A549 (cell line): ENCODE measurements around the gene COMMD4. TPM values are rescaled to one million over a fixed set of nuclear protein-coding genes. Genes with fewer than 3 reads are reported as not detected.
"Not testable (repeated sequence)": the region's sequence is repeated elsewhere in the genome, so short reads cannot be mapped to it uniquely, and the experiment has no call there.

ENCODE experiments used
- ATAC-seq, 2 experiments: fragments of 200-7000 bp in 1 of 2; fragments of >200 bp in 1 of 2; cut with Nextera tagmentation in 1 of 2; cut with Tn5 transposase in 1 of 2; 3 replicates each; pipeline versions ENCODE4 v1.8.0 to v1.9.1; 2018 to 2020; ENCODE audit warnings: mild to moderate bottlenecking in 1 of 2, moderate library complexity in 1 of 2
- CTCF ChIA-PET: fragments of 300-600 bp; sonication (Branson Sonifier 250); formaldehyde crosslinking; extraction: SDS; loops from one replicate; lab custom pipeline; 2021; ENCODE audit warnings: antibody characterized with exemption, inconsistent platforms; lab: Yijun Ruan, JAX
- POLR2A ChIA-PET: fragments of 350-600 bp; formaldehyde crosslinking; extraction: SDS; loops from one replicate; lab custom pipeline; 2021; ENCODE audit warnings: antibody characterized with exemption, inconsistent platforms; lab: Yijun Ruan, JAX
- DNase-seq, 2 experiments: peaks; one replicate each; pipeline versions ENCODE4 v3.0.0 to v3.0.0-alpha.2; 2011 to 2016; ENCODE audit warnings: low read depth in 1 of 2, low spot score in 1 of 2
- FAIRE-seq: peaks from 2 replicates; lab custom pipeline; 2011; peaks lifted over from hg19 to GRCh38; lab: Jason Lieb, UNC
- H3K27ac ChIP-seq, 2 experiments: fragments of >200 bp; sonication (Bioruptor Twin); formaldehyde crosslinking; 3 replicates each; pipeline ENCODE4 v1.5.1; 2016 to 2017
- H3K4me1 ChIP-seq: fragments of >200 bp; sonication (Bioruptor Twin); formaldehyde crosslinking; 3 replicates; pipeline ENCODE4 v1.6.1; 2016
- H3K4me2 ChIP-seq: fragments of >200 bp; sonication (Bioruptor Twin); formaldehyde crosslinking; 3 replicates; pipeline ENCODE4 v1.6.1; 2016
- H3K4me3 ChIP-seq: fragments of >200 bp; sonication (Bioruptor Twin); formaldehyde crosslinking; 3 replicates; pipeline ENCODE4 v1.5.1; 2016
- H3K9me3 ChIP-seq: fragments of >200 bp; sonication (Bioruptor Twin); formaldehyde crosslinking; 3 replicates; pipeline ENCODE4 v1.6.1; 2016
- CHD4 ChIP-seq: fragments of 200-600 bp; sonication (generic); IDR thresholded peaks from 2 replicates; pipeline ENCODE4 v1.6.1; 2016; ENCODE audit warnings: antibody characterized with exemption, mild to moderate bottlenecking, borderline replicate concordance
- EHF ChIP-seq: fragments of 250-450 bp; sonication (Bioruptor Pico); IDR thresholded peaks from 2 replicates; pipeline ENCODE4 v1.5.0; 2020; ENCODE audit warnings: mild to moderate bottlenecking
- ELK1 ChIP-seq: fragments of 150-350 bp; IDR thresholded peaks from 2 replicates; pipeline ENCODE4 v1.6.1; 2014; ENCODE audit warnings: low read depth, mild to moderate bottlenecking, low read length
- EP300 ChIP-seq, 2 experiments: fragments of >200 bp; sonication (Bioruptor Twin); formaldehyde crosslinking; IDR thresholded peaks; 2 replicates in 1 of 2; 3 replicates in 1 of 2; pipeline ENCODE4 v1.6.1; 2016 to 2017
- FOXS1 ChIP-seq: fragments of 250-450 bp; sonication (Bioruptor Pico); IDR thresholded peaks from 2 replicates; pipeline ENCODE4 v1.5.0; 2020; ENCODE audit warnings: mild to moderate bottlenecking, moderate library complexity
- HDAC2 ChIP-seq: fragments of 200-600 bp; sonication (generic); IDR thresholded peaks from 2 replicates; pipeline ENCODE4 v1.6.1; 2016
- MAZ ChIP-seq: fragments of 150-350 bp; IDR thresholded peaks from 2 replicates; pipeline ENCODE4 v1.6.1; 2014; ENCODE audit warnings: antibody characterized with exemption, low read depth, low read length, borderline replicate concordance
- MYC ChIP-seq: IDR thresholded peaks from 2 replicates; pipeline ENCODE4 v1.6.1; 2012; ENCODE audit warnings: mild to moderate bottlenecking, inconsistent platforms, low read length, improper control_type of control experiment, borderline replicate concordance
- NPAS2 ChIP-seq: fragments of 250-450 bp; sonication (Bioruptor Pico); IDR thresholded peaks from 2 replicates; pipeline ENCODE4 v1.8.0; 2022; ENCODE audit warnings: mild to moderate bottlenecking, moderate library complexity, borderline replicate concordance
- NR3C1 ChIP-seq: fragments of >200 bp; sonication (Bioruptor Twin); formaldehyde crosslinking; IDR thresholded peaks from 3 replicates; pipeline ENCODE4 v1.6.1; 2017
- POLR2A ChIP-seq: IDR thresholded peaks from 2 replicates; pipeline ENCODE4 v1.6.1; 2012; ENCODE audit warnings: mild to moderate bottlenecking, low read length
- RCOR1 ChIP-seq: fragments of 150-350 bp; IDR thresholded peaks from 2 replicates; pipeline ENCODE4 v1.6.1; 2014; ENCODE audit warnings: antibody characterized with exemption, low read length, low read depth
- RFX5 ChIP-seq: fragments of 450-650 bp; IDR thresholded peaks from 2 replicates; pipeline ENCODE4 v1.7.1; 2014; ENCODE audit warnings: antibody characterized with exemption, mild to moderate bottlenecking, moderate library complexity
- TFCP2L1 ChIP-seq: fragments of 250-450 bp; sonication (Bioruptor Pico); IDR thresholded peaks from 2 replicates; pipeline ENCODE4 v1.5.0; 2021; ENCODE audit warnings: mild to moderate bottlenecking
- ZNF302 ChIP-seq: fragments of 250-450 bp; sonication (Bioruptor Pico); IDR thresholded peaks from 2 replicates; pipeline ENCODE4 v1.9.0; 2021; ENCODE audit warnings: inconsistent platforms, mild to moderate bottlenecking, moderate library complexity
- WGBS: methylation state at CpG from one replicate; pipeline ENCODE4 v1.1.6; 2017; ENCODE audit errors: missing lambda C conversion rate; 5-methylcytosine and 5-hydroxymethylcytosine counted together
- polyA plus RNA-seq, 4 experiments: library from polyadenylated mRNA; depleted of rRNA in 3 of 4; stranded (reverse); fragments of >200 nt; fragmentation: RNase III in 1 of 4; extraction: RNeasy Plus Mini Kit Qiagen cat#74134 plus additional on column Dnase treatment in 1 of 4; gene quantifications; 2 replicates in 3 of 4; 3 replicates in 1 of 4; pipeline ENCODE4 v1.2.3, GENCODE V29; 2011 to 2017
- small RNA-seq, 6 experiments: library from RNA; depleted of rRNA; stranded (forward); fragments of <200 nt; gene quantifications; one replicate each; pipeline ENCODE3, GENCODE V24; 2012

COMMD4 gene
- polyA plus RNA-seq, 2 of the 4 experiments (the other 2 are of a cell fraction), result 88.0 to 220 TPM

GRCh38 chr15:75371901-75372688 lies 36.2 kb downstream of the COMMD4 start (continued):
- TF ChIP-seq RFX5 (no peak), EHF (CRISPR knock-in tag) (no peak), EP300 (IDR thresholded peaks at IDR 0.05) (no peak), POLR2A (no peak), TFCP2L1 (CRISPR knock-in tag) (no peak), RCOR1 (no peak), FOXS1 (no peak), ELK1 (no peak)

GRCh38 chr15:75380773-75381172 lies 44.9 kb downstream of the COMMD4 start:
- DNase-seq (no peak), ATAC-seq (no peak), FAIRE-seq (no peak)
- H3K27ac ChIP-seq, result no peak overlapping the region
- H3K4me2 ChIP-seq, result no peak overlapping the region
- 68% methylated on average over 4 of the region's 4 CpGs for WGBS
- no peaks in the 10 kb centered on the region for H3K9me3 ChIP-seq
- ChIA-PET POLR2A (interaction anchor here (2.2 kb wide), 1 partner anchor 12 kb away, joined by 8 read pairs; the partner anchor contains the start of gene MAN2C1), CTCF (interaction anchor here (0.5 to 6.3 kb wide), 4 partner anchors 7 to 248 kb away, joined by 3 to 42 read pairs (median 10); partner anchors contain the start of gene MAN2C1)
- H3K4me3 ChIP-seq, result no peak overlapping the region
- TF ChIP-seq ZNF302 (CRISPR knock-in tag) (no peak), NR3C1 (no peak), MYC (no peak), RFX5 (no peak), HDAC2 (no peak), NPAS2 (CRISPR knock-in tag) (no peak), CHD4 (no peak), MAZ (no peak)
- H3K4me1 ChIP-seq, result no peaks in the 10 kb centered on the region

GRCh38 chr15:75383986-75384385 lies 48.1 kb downstream of the COMMD4 start:
- not testable (repeated sequence) for H3K4me1 ChIP-seq, FAIRE-seq, H3K4me3 ChIP-seq, DNase-seq, ATAC-seq, H3K4me2 ChIP-seq, H3K27ac ChIP-seq, H3K9me3 ChIP-seq
- 94% methylated on average over 5 of the region's 5 CpGs for WGBS
- POLR2A ChIA-PET, result interaction anchor here (1.2 kb wide), 1 partner anchor 16 kb away, joined by 9 read pairs; no protein-coding TSS in a partner anchor
- CTCF ChIA-PET, result interaction anchor here (1.0 to 6.3 kb wide), 5 partner anchors 13 to 418 kb away, joined by 3 to 42 read pairs (median 3); partner anchors contain the start of gene MAN2C1

Small RNA genes within 50 kb of the gene (small RNA-seq; reads per million reads assigned to genes)
- 0 reads per million in 6 experiments for gene RN7SL327P

Other genes with a start within 250 kb of the COMMD4 start
- gene C15orf39, start 134.2 kb upstream of the COMMD4 start, polyA plus RNA-seq (2011; rRNA removed), result 5.7 and 8.8 TPM in 2 replicates
- 14.7 to 16.7 TPM (median 15.1 TPM) in 3 replicates for gene C15orf39, start 134.2 kb upstream of the COMMD4 start, polyA plus RNA-seq (2017; fragmentation: RNase III; extraction: RNeasy Plus Mini Kit Qiagen cat#74134 plus additional on column Dnase treatment)
- not detected in 2 replicates for gene GOLGA6C, start 77.7 kb upstream of the COMMD4 start, polyA plus RNA-seq (2011; rRNA removed)
- not detected in 3 replicates for gene GOLGA6C, start 77.7 kb upstream of the COMMD4 start, polyA plus RNA-seq (2017; fragmentation: RNase III; extraction: RNeasy Plus Mini Kit Qiagen cat#74134 plus additional on column Dnase treatment)
- gene GOLGA6D, start 53.2 kb upstream of the COMMD4 start, polyA plus RNA-seq (2011; rRNA removed), result 0.03 and 0.07 TPM in 2 replicates
- 0.04 to 0.05 TPM in 2 of 3 replicates, not detected in the other for gene GOLGA6D, start 53.2 kb upstream of the COMMD4 start, polyA plus RNA-seq (2017; fragmentation: RNase III; extraction: RNeasy Plus Mini Kit Qiagen cat#74134 plus additional on column Dnase treatment)
- 3.2 and 5.6 TPM in 2 replicates for gene NEIL1, start 11.0 kb downstream of the COMMD4 start, polyA plus RNA-seq (2011; rRNA removed)
- 4.9 to 7.2 TPM (median 6.8 TPM) in 3 replicates for gene NEIL1, start 11.0 kb downstream of the COMMD4 start, polyA plus RNA-seq (2017; fragmentation: RNase III; extraction: RNeasy Plus Mini Kit Qiagen cat#74134 plus additional on column Dnase treatment)
- 47.7 and 66.3 TPM in 2 replicates for gene MAN2C1, start 32.5 kb downstream of the COMMD4 start, polyA plus RNA-seq (2011; rRNA removed)
- gene MAN2C1, start 32.5 kb downstream of the COMMD4 start, polyA plus RNA-seq (2017; fragmentation: RNase III; extraction: RNeasy Plus Mini Kit Qiagen cat#74134 plus additional on column Dnase treatment), result 114 to 126 TPM (median 117 TPM) in 3 replicates
- gene SIN3A, start 115.6 kb downstream of the COMMD4 start, polyA plus RNA-seq (2011; rRNA removed), result 46.8 and 48.7 TPM in 2 replicates
- gene SIN3A, start 115.6 kb downstream of the COMMD4 start, polyA plus RNA-seq (2017; fragmentation: RNase III; extraction: RNeasy Plus Mini Kit Qiagen cat#74134 plus additional on column Dnase treatment), result 33.9 to 38.6 TPM (median 35.9 TPM) in 3 replicates
- gene PTPN9, start 243.3 kb downstream of the COMMD4 start, polyA plus RNA-seq (2011; rRNA removed), result 60.2 and 71.2 TPM in 2 replicates
- gene PTPN9, start 243.3 kb downstream of the COMMD4 start, polyA plus RNA-seq (2017; fragmentation: RNase III; extraction: RNeasy Plus Mini Kit Qiagen cat#74134 plus additional on column Dnase treatment), result 25.5 to 31.1 TPM (median 29.5 TPM) in 3 replicates